CD4-positive, alpha-beta T cell treated with Interleukin-12 subunit alpha and Interleukin-12 subunit beta, for 1 hour (primary cell): ENCODE measurements around the gene CDH23.

Experiments used
- DNase-seq: peaks from one replicate; pipeline ENCODE4 v3.0.0-alpha.2; 2020

Gene CDH23

DNA sequence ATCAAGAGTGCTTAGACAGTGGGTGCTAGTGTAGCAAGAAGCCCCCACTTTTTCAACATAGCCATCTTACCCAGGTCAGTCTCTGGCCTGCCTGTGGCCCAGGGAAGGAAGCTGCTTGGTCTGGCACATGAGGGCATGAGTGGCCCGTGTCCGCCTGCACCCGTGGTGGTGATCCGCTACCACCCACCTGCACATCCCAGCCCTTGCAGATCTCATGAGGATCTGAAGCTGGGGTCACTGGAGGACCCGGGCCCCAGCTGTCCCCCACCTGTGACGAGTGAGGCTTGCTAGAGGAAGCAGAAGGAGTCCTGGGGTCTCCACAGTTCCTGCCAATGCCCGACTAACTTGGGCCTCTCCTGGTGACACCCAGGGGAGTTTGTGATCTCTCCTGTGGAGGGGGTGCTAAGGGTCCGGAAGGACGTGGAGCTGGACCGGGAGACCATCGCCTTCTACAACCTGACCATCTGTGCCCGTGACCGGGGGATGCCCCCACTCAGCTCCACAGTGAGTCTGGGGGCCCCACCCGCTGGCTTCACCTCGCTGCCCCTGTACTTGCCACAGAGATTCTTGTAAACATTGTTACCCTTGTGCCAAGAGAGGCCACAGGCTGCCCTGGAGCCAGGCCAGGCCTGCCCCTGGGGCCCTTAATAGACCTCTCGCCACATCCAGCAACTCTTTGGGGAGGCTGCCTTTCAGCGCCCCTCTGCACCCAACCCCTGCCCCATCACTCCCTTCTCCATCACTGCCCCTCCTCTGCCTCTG is 387.4 kb downstream of the CDH23 start:
- no peak for DNase-seq

DNA sequence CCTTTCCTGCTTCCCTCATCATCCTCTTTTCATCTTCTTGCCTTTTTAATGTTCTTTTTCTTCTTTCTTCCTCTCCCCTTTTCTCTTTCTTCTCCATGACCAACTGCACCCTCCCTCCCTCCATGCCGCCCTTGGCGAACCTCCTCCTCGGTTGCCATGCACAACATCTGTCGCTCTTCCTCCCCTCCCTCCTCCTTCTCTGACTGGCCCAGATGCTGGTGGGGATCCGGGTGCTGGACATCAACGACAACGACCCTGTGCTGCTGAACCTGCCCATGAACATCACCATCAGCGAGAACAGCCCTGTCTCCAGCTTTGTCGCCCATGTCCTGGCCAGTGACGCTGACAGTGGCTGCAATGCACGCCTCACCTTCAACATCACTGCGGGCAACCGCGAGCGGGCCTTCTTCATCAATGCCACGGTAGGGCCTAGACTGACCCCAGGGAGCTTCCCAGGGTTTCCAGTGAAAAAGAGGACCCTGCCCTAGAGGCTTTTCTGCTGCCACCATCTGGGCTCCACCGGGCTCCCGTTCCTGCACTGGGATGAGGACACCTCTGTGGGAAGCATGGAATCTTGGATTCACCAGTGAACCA is 388.1 kb downstream of the CDH23 start:
- DNase-seq: no peak

DNA sequence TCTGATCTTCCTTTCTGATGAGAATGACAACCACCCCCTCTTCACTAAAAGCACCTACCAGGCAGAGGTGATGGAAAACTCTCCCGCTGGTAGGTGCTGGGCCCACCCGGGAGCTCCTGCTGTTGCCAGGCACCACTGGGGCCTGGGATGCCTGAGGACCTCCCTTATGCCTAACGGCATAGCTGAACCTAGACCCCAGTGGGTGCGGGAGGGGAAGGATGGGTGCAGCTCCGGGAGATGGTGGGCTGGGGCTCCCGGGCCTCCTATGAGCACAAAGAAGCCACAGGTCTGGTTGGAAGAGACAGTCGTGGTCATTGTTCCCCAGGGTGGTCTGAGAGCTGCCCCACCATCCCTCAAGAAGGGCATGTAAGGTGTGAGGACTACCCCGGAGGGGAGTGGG is 392.2 kb downstream of the CDH23 start:
- DNase-seq: no peak

DNA sequence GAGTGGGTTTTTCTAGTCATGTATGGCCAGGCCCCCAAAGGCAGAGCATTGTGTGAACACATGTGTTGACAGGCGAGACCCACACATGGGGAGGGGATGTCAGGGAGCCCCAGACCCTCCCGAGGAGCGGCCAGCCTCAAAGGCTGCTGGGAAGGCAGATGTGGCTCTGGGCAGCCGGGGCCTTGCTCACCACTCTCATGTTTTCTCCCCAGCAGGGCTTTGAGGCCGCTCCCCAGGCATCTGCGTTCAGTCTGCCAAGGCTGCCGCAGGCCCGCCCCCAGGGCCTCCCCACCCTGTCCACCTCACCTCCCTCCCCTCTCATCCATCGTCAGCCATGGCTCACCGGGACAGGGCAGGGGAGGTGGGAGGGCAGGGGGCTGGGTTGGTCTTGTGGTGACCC is 393.2 kb downstream of the CDH23 start:
- no peak for DNase-seq

DNA sequence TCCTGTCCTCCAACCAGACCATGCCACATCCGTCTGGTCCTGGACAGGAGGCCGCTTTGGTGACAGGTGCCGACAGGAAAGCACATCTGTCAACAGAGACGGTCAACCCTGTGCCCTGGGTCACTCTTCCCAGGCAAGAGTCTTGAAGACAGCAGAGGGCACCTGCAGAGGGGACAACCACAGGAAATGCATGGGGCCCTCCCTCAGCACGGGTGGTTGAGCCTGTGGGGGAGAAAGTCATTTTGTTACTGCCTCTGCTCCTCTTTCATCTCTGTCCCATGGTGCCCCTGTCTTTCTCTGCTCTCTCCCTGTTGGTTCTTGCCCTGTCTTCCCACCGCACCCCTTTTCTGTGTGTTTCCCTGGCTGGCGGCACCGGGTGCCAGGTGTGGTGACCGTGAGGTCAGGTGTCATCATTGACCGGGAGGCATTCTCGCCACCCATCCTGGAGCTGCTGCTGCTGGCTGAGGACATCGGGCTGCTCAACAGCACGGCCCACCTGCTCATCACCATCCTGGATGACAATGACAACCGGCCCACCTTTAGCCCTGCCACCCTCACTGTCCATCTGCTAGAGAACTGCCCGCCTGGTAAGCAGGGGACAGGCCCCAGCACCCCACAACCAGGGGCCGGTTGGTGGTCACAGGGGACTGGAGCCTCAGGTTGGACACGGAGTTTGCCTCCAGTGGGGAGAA is 394.2 kb downstream of the CDH23 start:
- DNase-seq: no peak

DNA sequence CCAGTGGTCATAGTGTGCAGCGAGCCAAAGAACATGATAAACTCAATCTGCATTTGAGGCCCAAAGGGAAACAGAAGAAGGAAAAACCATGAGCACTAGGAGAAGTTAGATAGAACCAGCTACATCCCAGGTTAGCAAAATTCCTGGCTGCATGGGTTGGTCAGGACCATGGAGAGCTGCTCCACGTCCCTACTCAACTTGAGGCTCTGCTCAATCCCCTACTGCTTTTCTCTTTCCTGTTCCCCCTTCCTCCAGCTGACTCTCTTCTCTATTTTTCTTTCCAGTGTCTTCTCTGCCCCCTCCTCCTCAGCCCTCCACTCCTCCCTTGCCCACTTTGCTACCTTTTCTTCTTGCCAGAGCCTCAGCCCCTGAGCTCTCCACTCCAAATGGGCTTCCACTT is 398.5 kb downstream of the CDH23 start:
- DNase-seq: no peak

DNA sequence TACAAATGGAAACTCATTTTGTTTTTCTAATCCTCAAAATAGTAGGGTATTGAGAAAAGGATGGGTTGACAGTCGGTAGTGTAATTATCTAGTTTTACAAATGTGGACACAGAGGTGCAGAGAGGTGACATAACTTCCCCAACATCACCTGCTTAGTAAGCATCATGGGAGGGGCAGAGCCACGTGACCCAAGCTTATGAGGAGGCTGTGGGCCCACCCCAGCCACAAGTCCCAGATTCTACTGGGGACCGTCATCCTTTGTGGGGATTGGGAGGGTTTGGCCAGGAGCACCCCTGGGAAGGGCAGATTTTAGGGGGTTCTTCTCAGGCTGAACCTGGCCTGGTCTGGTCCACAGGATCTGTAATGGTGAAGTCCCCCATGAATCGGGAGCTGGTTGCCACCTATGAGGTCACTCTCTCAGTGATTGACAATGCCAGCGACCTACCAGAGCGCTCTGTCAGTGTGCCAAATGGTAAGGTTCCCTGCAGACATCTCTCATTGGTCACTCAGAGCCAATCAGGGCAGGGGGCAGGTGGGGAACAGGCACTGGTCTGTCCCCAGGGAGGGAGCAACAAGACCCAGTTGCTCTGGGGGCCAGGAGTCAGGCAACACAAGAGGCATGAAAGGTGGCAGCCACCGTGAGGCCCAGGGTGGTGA is 400.2 kb downstream of the CDH23 start:
- DNase-seq: no peak

DNA sequence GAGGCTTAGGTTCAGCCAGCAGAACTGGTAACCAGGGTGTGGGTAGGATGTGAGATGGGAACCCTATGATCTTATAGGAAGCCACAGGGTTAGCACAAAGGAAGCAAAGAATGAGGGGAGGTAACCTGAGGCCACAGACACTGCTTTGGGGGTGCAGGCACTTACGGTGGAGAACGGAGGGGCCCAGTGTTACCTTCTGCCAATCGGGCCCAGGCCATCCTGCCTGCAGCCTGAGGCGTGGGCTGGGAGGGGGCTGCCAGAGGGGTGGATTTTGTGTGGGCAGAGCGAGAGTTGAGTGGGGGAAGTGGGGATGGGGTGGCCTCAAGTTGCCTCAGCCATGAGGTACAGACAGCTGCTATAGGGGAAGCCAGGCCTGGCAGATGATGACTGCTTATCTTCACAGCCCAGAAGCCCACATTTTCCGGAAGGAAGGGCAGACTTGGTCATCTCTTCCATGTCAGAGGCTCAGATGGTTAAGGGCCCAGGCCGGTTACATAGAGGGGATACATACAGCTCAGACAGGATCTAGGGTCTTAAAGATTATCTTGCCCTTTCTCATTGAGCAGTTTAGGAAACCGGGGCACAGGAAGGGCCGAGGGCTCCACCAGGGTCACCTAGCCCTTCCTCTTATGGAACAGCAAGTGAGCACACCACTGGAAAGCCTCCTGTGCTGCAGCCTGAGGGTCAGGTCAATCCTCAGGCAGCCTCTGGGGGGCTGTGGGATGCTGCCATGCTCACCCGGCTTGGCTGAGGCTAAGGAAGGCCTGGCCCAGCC is 401.0 kb downstream of the CDH23 start:
- no peak for DNase-seq

DNA sequence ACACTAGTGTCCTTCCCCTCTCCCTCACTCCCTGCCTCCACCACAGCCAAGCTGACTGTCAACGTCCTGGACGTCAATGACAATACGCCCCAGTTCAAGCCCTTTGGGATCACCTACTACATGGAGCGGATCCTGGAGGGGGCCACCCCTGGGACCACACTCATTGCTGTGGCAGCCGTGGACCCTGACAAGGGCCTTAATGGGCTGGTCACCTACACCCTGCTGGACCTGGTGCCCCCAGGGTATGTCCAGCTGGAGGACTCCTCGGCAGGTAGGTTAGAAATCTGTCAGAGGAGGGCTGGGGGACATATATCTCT is 401.5 kb downstream of the CDH23 start:
- no peak for DNase-seq

DNA sequence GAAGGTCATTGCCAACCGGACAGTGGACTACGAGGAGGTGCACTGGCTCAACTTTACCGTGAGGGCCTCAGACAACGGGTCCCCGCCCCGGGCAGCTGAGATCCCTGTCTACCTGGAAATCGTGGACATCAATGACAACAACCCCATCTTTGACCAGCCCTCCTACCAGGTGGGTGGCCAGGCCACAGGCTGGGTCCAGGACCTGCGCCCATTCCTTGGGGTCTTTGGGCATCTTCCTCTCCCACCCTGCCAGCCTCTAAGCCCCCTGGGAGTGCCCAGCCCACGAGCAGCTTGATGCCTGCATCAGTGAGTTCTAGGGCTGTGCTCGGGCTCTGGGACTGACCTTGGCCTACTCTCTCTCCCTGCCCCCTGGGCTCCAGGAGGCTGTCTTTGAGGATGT is 402.4 kb downstream of the CDH23 start:
- DNase-seq: no peak

DNA sequence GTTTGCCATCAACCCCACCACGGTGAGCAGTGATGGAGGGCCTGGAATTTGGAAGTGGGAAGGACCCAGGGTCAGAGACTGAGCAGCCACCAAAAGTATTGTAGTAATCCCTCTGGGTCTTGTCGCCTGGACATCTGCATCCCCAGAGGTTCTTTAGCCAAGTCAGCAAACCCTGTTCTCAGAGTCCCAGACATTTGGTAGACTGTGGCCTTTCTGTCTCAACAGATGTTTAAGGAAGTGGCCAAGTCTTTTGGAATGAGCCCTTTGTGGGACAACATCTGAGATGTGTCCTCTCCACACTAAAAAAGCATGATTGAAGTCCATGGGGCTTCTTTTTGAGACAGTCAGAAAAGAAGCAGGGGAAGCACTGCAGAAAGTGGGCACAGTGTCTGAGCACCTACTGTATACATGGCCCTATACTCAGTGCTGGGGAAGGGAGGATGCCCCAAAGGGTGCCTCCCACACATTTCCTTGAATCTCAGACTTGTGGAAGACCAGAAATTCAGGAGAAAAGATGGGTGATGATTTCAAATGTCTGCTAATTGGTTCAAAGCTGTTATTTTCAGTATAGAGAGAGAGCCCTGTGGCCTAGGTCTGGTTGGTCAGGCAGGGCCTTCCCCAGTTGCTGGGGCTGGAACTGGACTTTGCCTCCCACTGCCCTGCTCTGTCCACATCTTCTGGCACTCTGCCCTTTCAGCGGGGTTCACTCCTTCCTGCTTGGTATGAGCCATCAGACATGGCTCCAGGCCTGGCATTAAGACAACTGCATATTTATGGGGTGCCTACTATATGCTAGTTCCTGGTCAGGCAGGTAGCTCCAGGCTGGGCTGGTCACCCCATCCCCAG is 403.1 kb downstream of the CDH23 start:
- DNase-seq: no peak

DNA sequence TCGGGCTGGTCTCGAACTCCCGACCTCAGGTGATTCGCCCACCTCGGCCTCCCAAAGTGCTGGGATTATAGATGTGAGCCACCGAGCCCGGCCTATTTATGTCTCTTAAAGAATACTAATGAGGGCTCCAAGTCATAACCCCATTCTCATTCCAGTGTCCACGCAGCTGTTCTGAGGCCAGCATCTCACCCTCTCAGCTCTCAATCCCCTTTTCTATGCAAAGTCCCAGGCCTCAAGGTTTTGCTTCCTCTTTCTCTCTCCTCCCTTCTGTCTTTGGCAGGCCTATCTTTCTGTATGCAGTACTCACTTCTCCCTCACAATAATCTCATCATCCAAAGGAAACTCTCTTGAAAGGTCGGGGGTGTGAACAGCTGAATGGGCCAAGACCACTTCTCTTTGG is 404.6 kb downstream of the CDH23 start:
- DNase-seq: no peak

DNA sequence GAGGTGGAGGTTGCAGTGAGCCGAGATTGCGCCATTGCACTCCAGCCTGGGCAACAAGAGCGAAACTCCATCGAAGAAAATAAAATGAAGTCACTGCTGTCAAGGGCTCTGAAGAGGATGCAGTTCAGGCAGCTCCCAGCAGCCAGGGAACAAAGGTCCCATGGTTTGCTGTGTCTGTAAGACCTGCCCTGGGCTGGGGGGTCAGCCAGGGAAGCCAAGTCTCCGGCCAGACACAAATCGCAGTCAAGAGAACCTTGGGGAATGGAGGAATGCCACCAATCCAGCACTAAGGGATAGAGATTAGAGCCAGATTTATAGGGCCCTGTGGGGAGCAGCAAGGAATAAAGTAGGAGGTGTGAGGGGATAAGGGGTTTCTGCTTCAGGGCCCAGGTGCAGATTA is 405.5 kb downstream of the CDH23 start:
- no peak for DNase-seq

DNA sequence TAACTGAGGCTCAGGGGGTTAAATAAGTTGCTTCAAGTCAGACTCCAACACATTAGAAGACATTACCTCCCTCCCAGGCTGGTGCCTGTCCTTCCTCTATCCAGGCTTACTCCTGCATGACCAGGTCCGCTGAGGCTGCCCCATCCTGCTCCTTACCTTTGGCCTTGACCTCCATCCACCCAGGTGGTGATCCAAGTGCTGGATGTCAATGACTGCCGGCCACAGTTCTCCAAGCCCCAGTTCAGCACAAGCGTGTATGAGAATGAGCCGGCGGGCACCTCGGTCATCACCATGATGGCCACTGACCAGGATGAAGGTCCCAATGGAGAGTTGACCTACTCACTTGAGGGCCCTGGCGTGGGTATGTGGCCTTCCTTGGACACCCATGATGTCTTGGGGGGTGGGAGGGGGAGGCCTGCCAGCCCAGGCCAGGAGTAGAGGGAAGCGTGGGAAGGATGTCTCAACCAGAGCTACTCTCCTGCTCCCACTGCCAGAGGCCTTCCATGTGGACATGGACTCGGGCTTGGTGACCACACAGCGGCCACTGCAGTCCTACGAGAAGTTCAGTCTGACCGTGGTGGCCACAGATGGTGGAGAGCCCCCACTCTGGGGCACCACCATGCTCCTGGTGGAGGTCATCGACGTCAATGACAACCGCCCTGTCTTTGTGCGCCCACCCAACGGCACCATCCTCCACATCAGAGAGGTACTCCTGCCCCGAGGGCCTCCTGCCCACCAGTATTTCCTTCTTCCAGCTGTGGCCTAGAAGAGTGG is 406.2 kb downstream of the CDH23 start:
- no peak for DNase-seq

DNA sequence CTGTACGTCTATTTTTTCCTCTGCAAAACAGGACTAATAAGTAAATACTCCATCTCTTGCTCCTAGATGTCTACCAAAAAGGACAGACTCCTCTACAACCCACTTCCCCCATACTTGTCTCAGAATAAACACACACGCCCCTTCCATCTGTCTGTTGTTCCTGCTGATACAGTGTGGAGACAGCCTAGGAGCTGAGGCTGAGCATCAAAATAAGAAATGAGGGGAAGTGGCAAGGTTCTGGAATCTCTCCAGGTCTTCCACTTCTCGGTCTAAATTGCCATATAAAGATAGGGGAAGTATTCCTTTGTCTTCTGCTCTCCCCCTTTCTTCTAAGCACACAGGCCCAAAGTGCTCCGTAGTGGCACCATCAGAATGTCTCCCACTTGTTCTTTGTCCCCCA is 407.4 kb downstream of the CDH23 start:
- DNase-seq: no peak

DNA sequence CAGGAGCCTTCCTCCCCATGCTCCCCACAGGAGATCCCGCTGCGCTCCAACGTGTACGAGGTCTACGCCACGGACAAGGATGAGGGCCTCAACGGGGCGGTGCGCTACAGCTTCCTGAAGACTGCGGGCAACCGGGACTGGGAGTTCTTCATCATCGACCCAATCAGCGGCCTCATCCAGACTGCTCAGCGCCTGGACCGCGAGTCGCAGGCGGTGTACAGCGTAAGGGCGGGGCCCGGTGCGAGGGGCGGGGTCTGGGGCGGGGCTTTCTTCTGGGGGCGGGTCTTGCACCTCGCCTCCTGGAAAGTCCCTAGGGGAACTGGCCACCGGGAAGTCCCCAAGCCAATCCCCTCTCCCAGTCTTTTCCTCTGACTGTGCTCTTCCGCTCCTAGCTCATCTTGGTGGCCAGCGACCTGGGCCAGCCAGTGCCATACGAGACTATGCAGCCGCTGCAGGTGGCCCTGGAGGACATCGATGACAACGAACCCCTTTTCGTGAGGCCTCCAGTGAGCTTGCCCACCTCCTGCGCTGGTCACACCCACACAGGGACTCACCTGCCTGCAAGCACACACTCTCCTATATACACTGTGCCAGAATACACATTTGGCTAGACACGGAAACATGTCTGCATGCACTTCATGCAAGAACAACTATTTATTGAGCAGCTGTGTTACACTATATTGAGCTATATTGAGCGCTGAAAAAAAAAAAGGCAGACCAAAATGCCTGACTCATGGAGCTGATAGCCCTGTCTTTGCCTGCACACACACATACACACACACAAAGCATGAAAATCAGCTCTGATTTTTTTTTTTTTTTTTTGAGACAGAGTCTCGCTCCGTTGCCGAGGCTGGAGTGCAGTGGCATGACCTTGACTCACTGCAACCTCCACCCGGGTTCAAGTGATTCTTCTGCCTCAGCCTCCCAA is 409.3 kb downstream of the CDH23 start:
- DNase-seq: peak; percentile 20

DNA sequence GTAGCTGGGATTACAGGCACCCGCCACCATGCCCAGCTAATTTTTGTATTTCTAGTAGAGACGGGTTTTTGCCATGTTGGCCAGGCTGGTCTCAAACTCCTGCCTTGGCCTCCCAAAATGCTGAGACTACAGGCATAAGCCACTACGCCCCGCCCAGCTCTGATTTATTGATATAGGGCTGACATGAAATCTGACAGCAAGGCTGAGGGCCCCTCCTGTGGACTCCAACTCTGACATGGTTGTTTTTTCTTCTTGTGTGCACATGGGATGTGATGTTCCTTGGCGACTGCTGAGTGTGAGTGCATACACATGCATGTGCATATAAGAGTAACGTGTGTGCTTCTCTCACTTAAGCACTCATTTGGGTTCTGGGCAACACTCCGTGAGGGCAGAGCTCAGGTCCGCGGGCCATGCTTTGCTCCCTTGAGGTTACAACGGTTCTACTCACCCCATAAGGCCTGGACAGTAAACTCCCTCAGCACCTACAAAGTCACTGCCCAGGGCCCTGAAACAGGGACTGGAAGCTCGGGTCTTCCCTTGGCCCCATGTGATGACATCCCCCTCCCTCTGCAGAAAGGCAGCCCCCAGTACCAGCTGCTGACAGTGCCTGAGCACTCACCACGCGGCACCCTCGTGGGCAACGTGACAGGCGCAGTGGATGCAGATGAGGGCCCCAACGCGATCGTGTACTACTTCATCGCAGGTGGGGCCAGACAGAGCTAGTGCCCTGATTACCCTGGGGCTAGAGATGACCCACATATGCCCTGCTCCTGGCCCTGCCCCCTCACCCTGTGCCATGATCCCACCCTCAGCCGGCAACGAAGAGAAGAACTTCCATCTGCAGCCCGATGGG is 410.2 kb downstream of the CDH23 start:
- no peak for DNase-seq

DNA sequence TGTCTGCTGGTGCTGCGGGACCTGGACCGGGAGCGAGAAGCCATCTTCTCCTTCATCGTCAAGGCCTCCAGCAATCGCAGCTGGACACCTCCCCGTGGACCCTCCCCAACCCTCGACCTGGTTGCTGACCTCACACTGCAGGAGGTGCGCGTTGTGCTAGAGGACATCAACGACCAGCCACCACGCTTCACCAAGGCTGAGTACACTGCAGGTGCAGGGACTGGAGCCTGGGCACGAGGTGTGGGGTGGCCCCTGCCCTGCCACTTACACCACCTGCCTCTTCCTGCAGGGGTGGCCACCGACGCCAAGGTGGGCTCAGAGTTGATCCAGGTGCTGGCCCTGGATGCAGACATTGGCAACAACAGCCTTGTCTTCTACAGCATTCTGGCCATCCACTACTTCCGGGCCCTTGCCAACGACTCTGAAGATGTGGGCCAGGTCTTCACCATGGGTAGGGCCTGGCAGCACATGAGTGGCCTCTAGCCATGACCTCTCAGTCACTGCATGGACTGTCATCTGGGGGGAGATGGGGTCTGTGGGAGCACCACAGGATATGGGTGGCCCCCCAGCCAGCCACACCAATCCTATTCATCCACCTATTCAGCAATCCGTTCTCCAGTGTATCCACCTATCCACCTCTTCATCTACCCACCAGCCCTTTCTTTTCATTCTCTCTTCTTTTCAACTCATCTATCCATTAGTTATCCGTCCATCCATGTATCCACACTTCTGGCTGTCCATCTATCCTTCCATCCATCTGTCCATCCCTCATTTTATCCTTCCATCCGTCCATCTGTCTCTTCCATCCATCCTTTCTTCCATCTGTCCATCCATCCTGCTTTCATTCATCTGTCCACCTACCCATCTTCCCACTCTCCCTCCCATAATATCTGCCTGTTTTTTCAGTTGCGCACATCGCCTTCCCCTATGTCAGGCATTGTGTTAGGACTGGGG is 411.1 kb downstream of the CDH23 start:
- DNase-seq: no peak
